IMR-90 (cell line): Measurements from ENCODE around the gene BACE1-AS. TPM values are rescaled to one million over a fixed set of nuclear protein-coding genes. Genes with fewer than 3 reads are reported as not detected.

Experiments used
- ATAC-seq: fragments of 200-7000 bp; cut with Tn5 transposase; 2 replicates; pipeline ENCODE4 v1.9.1; 2020; ENCODE audit warnings: low read depth, mild to moderate bottlenecking, moderate library complexity
- BruUV-seq: library from RNA; stranded (reverse); fragments of 400-500 nt; replicated peaks from 2 replicates; lab custom pipeline; 2021; lab: Mats Ljungman, UMichigan
- CTCF ChIA-PET: fragments of 300-600 bp; formaldehyde crosslinking; extraction: SDS; loops from one replicate; lab custom pipeline; 2021; ENCODE audit warnings: antibody characterized with exemption; lab: Yijun Ruan, JAX
- POLR2A ChIA-PET: fragments of 300-600 bp; sonication (Branson Sonifier 250); formaldehyde crosslinking; loops from one replicate; lab custom pipeline; 2022; ENCODE audit warnings: antibody characterized with exemption; ENCODE audit not compliant: unreplicated experiment; lab: Charles Lee
- DNase-seq: peaks from one replicate; pipeline ENCODE4 v3.0.0; 2013
- H2AFZ ChIP-seq: replicated peaks from 2 replicates; pipeline ENCODE3; 2013; ENCODE audit warnings: low read length, mild to moderate bottlenecking; ENCODE audit not compliant: poor library complexity
- H2AK5ac ChIP-seq: 2 replicates; pipeline ENCODE4 v1.6.1; 2013; ENCODE audit warnings: low read depth, low read length, inconsistent platforms
- H2AK9ac ChIP-seq: replicated peaks from 2 replicates; pipeline ENCODE3; 2013; ENCODE audit warnings: mild to moderate bottlenecking, low read depth, low read length, moderate library complexity; ENCODE audit not compliant: poor library complexity
- H2BK120ac ChIP-seq: 2 replicates; pipeline ENCODE4 v1.6.1; 2013; ENCODE audit warnings: low read depth, low read length, inconsistent platforms
- H2BK15ac ChIP-seq: 3 replicates; pipeline ENCODE4 v1.6.1; 2013; ENCODE audit warnings: low read depth, low read length, inconsistent platforms
- H2BK20ac ChIP-seq: 2 replicates; pipeline ENCODE4 v1.6.1; 2013; ENCODE audit warnings: low read depth, mild to moderate bottlenecking, inconsistent platforms, low read length, moderate library complexity
- H2BK5ac ChIP-seq: 2 replicates; pipeline ENCODE4 v1.6.1; 2013; ENCODE audit warnings: mild to moderate bottlenecking, low read depth, low read length, inconsistent platforms; ENCODE audit not compliant: poor library complexity, severe bottlenecking
- H3K14ac ChIP-seq: replicated peaks from 2 replicates; pipeline ENCODE4 v1.6.1; 2013; ENCODE audit warnings: low read depth, low read length, inconsistent platforms
- H3K18ac ChIP-seq: 2 replicates; pipeline ENCODE4 v1.6.1; 2013; ENCODE audit warnings: low read depth, low read length, control low read depth
- H3K23ac ChIP-seq: 2 replicates; pipeline ENCODE4 v1.6.1; 2013; ENCODE audit warnings: low read depth, low read length, inconsistent platforms
- H3K27ac ChIP-seq: 2 replicates; pipeline ENCODE4 v1.5.1; 2013; ENCODE audit warnings: mild to moderate bottlenecking, control low read depth, low read length; ENCODE audit not compliant: insufficient read depth
- H3K27me3 ChIP-seq: 2 replicates; pipeline ENCODE4 v1.6.1; 2013; ENCODE audit warnings: low read length; ENCODE audit not compliant: control insufficient read depth, insufficient read depth
- H3K36me3 ChIP-seq: 2 replicates; pipeline ENCODE4 v1.6.1; 2013; ENCODE audit warnings: low read length, mixed read lengths; ENCODE audit not compliant: control insufficient read depth, insufficient read depth
- H3K4ac ChIP-seq: 2 replicates; pipeline ENCODE4 v1.6.1; 2013; ENCODE audit warnings: low read depth, low read length, inconsistent platforms
- H3K4me1 ChIP-seq: 2 replicates; pipeline ENCODE4 v1.6.1; 2013; ENCODE audit warnings: low read length, mixed read lengths; ENCODE audit not compliant: control insufficient read depth, insufficient read depth
- H3K4me2 ChIP-seq: 2 replicates; pipeline ENCODE4 v1.6.1; 2013; ENCODE audit warnings: low read depth, mild to moderate bottlenecking, control low read depth, low read length, moderate library complexity
- H3K4me3 ChIP-seq: 2 replicates; pipeline ENCODE4 v1.5.1; 2013; ENCODE audit warnings: low read depth, mild to moderate bottlenecking, control low read depth, low read length, moderate library complexity; ENCODE audit not compliant: insufficient read depth
- H3K56ac ChIP-seq: 2 replicates; pipeline ENCODE4 v1.6.1; 2013; ENCODE audit warnings: low read length, inconsistent platforms; ENCODE audit not compliant: insufficient read depth; ENCODE audit errors: extremely low read depth
- H3K79me1 ChIP-seq, 2 experiments: 2 replicates each; pipeline ENCODE4 v1.6.1; 2013; ENCODE audit warnings: low read length in 2 of 2, inconsistent platforms in 1 of 2, low read depth in 1 of 2
- H3K9ac ChIP-seq: 2 replicates; pipeline ENCODE4 v1.6.1; 2013; ENCODE audit warnings: low read depth, low read length, control low read depth
- H3K9me1 ChIP-seq: 2 replicates; pipeline ENCODE4 v1.6.1; 2013; ENCODE audit warnings: low read length, inconsistent platforms; ENCODE audit not compliant: insufficient read depth
- H3K9me3 ChIP-seq: 2 replicates; pipeline ENCODE4 v1.6.1; 2013; ENCODE audit warnings: low read length; ENCODE audit not compliant: control insufficient read depth, insufficient read depth
- H4K20me1 ChIP-seq: 2 replicates; pipeline ENCODE4 v1.6.1; 2013; ENCODE audit warnings: low read length, inconsistent platforms; ENCODE audit not compliant: insufficient read depth
- H4K5ac ChIP-seq: 2 replicates; pipeline ENCODE4 v1.6.1; 2013; ENCODE audit warnings: mild to moderate bottlenecking, low read depth, low read length, control low read depth
- H4K8ac ChIP-seq, 2 experiments: 2 replicates each; pipeline ENCODE4 v1.6.1; 2013; ENCODE audit warnings: low read depth in 2 of 2, low read length in 2 of 2, control low read depth in 1 of 2, inconsistent platforms in 1 of 2
- H4K91ac ChIP-seq: 2 replicates; pipeline ENCODE4 v1.6.1; 2013; ENCODE audit warnings: low read depth, low read length, inconsistent platforms; ENCODE audit not compliant: insufficient read depth
- CEBPB ChIP-seq: IDR thresholded peaks from 2 replicates; pipeline ENCODE4 v1.6.1; 2012; ENCODE audit warnings: low read depth, low read length, improper control_type of control experiment
- FOS ChIP-seq: fragments of 150-350 bp; IDR thresholded peaks from 2 replicates; pipeline ENCODE4 v1.6.1; 2016; ENCODE audit warnings: low read depth, low read length
- MAFK ChIP-seq: IDR thresholded peaks from 2 replicates; pipeline ENCODE4 v1.6.1; 2012; ENCODE audit warnings: low read depth, low read length, improper control_type of control experiment
- MAZ ChIP-seq: IDR thresholded peaks from 2 replicates; pipeline ENCODE4 v1.6.1; 2012; ENCODE audit warnings: low read depth, mild to moderate bottlenecking, low read length, improper control_type of control experiment, moderate library complexity, borderline replicate concordance
- RCOR1 ChIP-seq: IDR thresholded peaks from 2 replicates; pipeline ENCODE4 v1.6.1; 2012; ENCODE audit warnings: mild to moderate bottlenecking, low read length, improper control_type of control experiment; ENCODE audit not compliant: insufficient replicate concordance
- RFX5 ChIP-seq: IDR thresholded peaks from 2 replicates; pipeline ENCODE4 v1.8.0; 2012; ENCODE audit warnings: low read depth, mild to moderate bottlenecking, low read length, moderate library complexity
- WGBS, 2 experiments: methylation state at CpG; one replicate each; pipeline versions ENCODE4 v1.1.5 to v1.1.7; 2013; ENCODE audit warnings: missing lambda C conversion rate in 2 of 2; ENCODE audit not compliant: insufficient read length in 1 of 2; ENCODE audit errors: extremely low coverage in 2 of 2; 5-methylcytosine and 5-hydroxymethylcytosine counted together
- dilution Hi-C: fragments of 300-500 bp; cut with HindIII; formaldehyde crosslinking; loops from one replicate; pipeline ENCODE4 v1.14.3; 2018; ENCODE audit warnings: low sequenced_read_pairs; ENCODE audit not compliant: unreplicated experiment
- in situ Hi-C: fragments of 300-500 bp; cut with MboI; formaldehyde crosslinking; loops from 3 replicates; pipeline ENCODE4 v1.14.3; 2019; ENCODE audit warnings: low sequenced_read_pairs, inconsistent platforms, mixed read lengths
- intact Hi-C: fragments of 100-400 bp; cut with micrococcal nuclease; formaldehyde crosslinking; loops from 2 replicates; pipeline ENCODE4 v1.10.0; 2022
- polyA plus RNA-seq, 3 experiments: library from polyadenylated mRNA; depleted of rRNA; stranded (reverse); fragments of >200 nt; gene quantifications; 2 replicates each; pipeline ENCODE4 v1.2.3, GENCODE V29; 2012; ENCODE audit warnings: low replicate concordance in 1 of 3
- total RNA-seq: library from RNA; depleted of rRNA; stranded (reverse); fragments of >200 nt; gene quantifications from 2 replicates; pipeline ENCODE4 v1.2.3, GENCODE V29; 2012
- TF ChIP-seq, protein P1 (sequence below): conservative IDR thresholded peaks from 2 replicates; pipeline ENCODE4 v1.5.1; 2012; ENCODE audit warnings: mild to moderate bottlenecking, low read depth, low read length, improper control_type of control experiment

The BACE1-AS gene
- total and polyA plus RNA-seq, 2 of the 4 experiments (the other 2 are of a cell fraction), result 2.7 to 2.9 TPM

GRCh38 chr11:117309310-117309709 is 18.2 kb downstream of the BACE1-AS start:
- no TSS peak for BruUV-seq
- in situ Hi-C loops, result no loop called here
- H2AFZ ChIP-seq, result no peak overlapping the region

More at GRCh38 chr11:117309310-117309709, 18.2 kb downstream of the BACE1-AS start:
- Histone ChIP-seq H3K4me2 (no peak overlapping the region), H3K27ac (no peak overlapping the region), H4K8ac (no peak overlapping the region), H3K36me3 (peaks cover 5% of the 10 kb centered on the region), H3K4ac (no peak overlapping the region), H2BK5ac (no peak overlapping the region), H3K4me3 (no peak overlapping the region), H4K5ac (no peak overlapping the region), H3K9ac (no peak overlapping the region), H2BK120ac (no peak overlapping the region), H2BK20ac (no peak overlapping the region), H3K56ac (no peak overlapping the region), H3K9me3 (no peaks in the 10 kb centered on the region), H4K91ac (no peak overlapping the region), H3K9me1 (peaks cover 9% of the 10 kb centered on the region; the same call in 1 of the 2 replicates), H3K23ac (no peak overlapping the region), H4K20me1 (peaks cover 8% of the 10 kb centered on the region), H2AK5ac (no peak overlapping the region), H2BK15ac (no peak overlapping the region), H3K4me1 (peaks cover under 1% of the 10 kb centered on the region; the same call in 1 of the 2 replicates), H3K18ac (no peak overlapping the region), H3K14ac (no peak overlapping the region), H3K27me3 (no peaks in the 10 kb centered on the region), H3K79me1 (peaks cover 18 to 48% of the 10 kb centered on the region in 2 experiments), H2AK9ac (no peak overlapping the region)
- dilution Hi-C loops (no loop called here), intact Hi-C loops (no loop called here)
- ATAC-seq, result no peak
- ChIA-PET POLR2A (no interaction called here), CTCF (no interaction called here)
- 80% methylated on average over 1 of the region's 7 CpGs; no CpG with 5 or more reads in 1 of the 2 experiments for WGBS, 2 experiments
- TF ChIP-seq MAZ, result no peak
- no peak for TF ChIP-seq MAFK
- TF ChIP-seq RCOR1, result no peak
- TF ChIP-seq FOS, result no peak
- TF ChIP-seq RFX5, result no peak
- TF ChIP-seq CEBPB, result no peak
- TF ChIP-seq, protein P1, sequence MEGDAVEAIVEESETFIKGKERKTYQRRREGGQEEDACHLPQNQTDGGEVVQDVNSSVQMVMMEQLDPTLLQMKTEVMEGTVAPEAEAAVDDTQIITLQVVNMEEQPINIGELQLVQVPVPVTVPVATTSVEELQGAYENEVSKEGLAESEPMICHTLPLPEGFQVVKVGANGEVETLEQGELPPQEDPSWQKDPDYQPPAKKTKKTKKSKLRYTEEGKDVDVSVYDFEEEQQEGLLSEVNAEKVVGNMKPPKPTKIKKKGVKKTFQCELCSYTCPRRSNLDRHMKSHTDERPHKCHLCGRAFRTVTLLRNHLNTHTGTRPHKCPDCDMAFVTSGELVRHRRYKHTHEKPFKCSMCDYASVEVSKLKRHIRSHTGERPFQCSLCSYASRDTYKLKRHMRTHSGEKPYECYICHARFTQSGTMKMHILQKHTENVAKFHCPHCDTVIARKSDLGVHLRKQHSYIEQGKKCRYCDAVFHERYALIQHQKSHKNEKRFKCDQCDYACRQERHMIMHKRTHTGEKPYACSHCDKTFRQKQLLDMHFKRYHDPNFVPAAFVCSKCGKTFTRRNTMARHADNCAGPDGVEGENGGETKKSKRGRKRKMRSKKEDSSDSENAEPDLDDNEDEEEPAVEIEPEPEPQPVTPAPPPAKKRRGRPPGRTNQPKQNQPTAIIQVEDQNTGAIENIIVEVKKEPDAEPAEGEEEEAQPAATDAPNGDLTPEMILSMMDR, result no peak
- DNase-seq, result no peak
